HG03139 (cell line): ENCODE data around the gene STK32C.
"Not testable (repeated sequence)": the region's sequence is repeated elsewhere in the genome, so short reads cannot be mapped to it uniquely, and the experiment has no call there.

ENCODE experiments used
- ATAC-seq: cut with Tn5 transposase; IDR thresholded peaks from one replicate; pipeline ENCODE4 v1.9.1; 2021; ENCODE audit not compliant: unreplicated experiment

Gene STK32C

GRCh38 chr10:132220996-132221395 lies 86.8 kb downstream of the STK32C start:
- ATAC-seq = not testable (repeated sequence)

- ATAC-seq = no peak
Measured at GRCh38 chr10:132220061-132220460, 87.7 kb downstream of the STK32C start.

- no peak for ATAC-seq
Measured at GRCh38 chr10:132219486-132219885, 88.3 kb downstream of the STK32C start.

- ATAC-seq = not testable (repeated sequence)
Measured at GRCh38 chr10:132216441-132216840, 91.3 kb downstream of the STK32C start.

- no peak for ATAC-seq
Measured at GRCh38 chr10:132213917-132214316, 93.8 kb downstream of the STK32C start.

GRCh38 chr10:132212816-132213215 lies 94.9 kb downstream of the STK32C start:
- ATAC-seq = no peak

GRCh38 chr10:132211246-132211645 lies 96.5 kb downstream of the STK32C start:
- ATAC-seq = no peak

- ATAC-seq = no peak
Measured at GRCh38 chr10:132210766-132211165, 97.0 kb downstream of the STK32C start.

- no peak for ATAC-seq
Measured at GRCh38 chr10:132209978-132210530, 97.7 kb downstream of the STK32C start.

GRCh38 chr10:132209130-132209529 lies 98.6 kb downstream of the STK32C start:
- no peak for ATAC-seq

- no peak for ATAC-seq
Measured at GRCh38 chr10:132208462-132209050, 99.2 kb downstream of the STK32C start.

GRCh38 chr10:132207536-132208461 lies 100.0 kb downstream of the STK32C start:
- no peak for ATAC-seq

GRCh38 chr10:132206806-132207535 lies 100.8 kb downstream of the STK32C start:
- no peak for ATAC-seq

GRCh38 chr10:132206377-132206745 lies 101.4 kb downstream of the STK32C start:
- ATAC-seq = no peak

GRCh38 chr10:132205650-132206376 lies 101.9 kb downstream of the STK32C start:
- ATAC-seq = no peak

- ATAC-seq = no peak
Measured at GRCh38 chr10:132204781-132205473, 102.8 kb downstream of the STK32C start.

- ATAC-seq = no peak
Measured at GRCh38 chr10:132204078-132204780, 103.5 kb downstream of the STK32C start.

GRCh38 chr10:132203256-132204077 lies 104.3 kb downstream of the STK32C start:
- no peak for ATAC-seq
